GM21381 (cell line): ENCODE results near the gene JMJD7.

Experiments used
- ATAC-seq: cut with Tn5 transposase; IDR thresholded peaks from one replicate; pipeline ENCODE4 v1.9.1; 2021; ENCODE audit warnings: mild to moderate bottlenecking, moderate library complexity; ENCODE audit not compliant: unreplicated experiment

Gene JMJD7

GRCh38 chr15:41858756-41859155 is 30.9 kb downstream of the JMJD7 start:
- ATAC-seq = no peak

GRCh38 chr15:41860049-41860828 is 32.3 kb downstream of the JMJD7 start:
- ATAC-seq = no peak

- no peak for ATAC-seq
Observed at GRCh38 chr15:41861736-41862356, 34.0 kb downstream of the JMJD7 start.

DNA sequence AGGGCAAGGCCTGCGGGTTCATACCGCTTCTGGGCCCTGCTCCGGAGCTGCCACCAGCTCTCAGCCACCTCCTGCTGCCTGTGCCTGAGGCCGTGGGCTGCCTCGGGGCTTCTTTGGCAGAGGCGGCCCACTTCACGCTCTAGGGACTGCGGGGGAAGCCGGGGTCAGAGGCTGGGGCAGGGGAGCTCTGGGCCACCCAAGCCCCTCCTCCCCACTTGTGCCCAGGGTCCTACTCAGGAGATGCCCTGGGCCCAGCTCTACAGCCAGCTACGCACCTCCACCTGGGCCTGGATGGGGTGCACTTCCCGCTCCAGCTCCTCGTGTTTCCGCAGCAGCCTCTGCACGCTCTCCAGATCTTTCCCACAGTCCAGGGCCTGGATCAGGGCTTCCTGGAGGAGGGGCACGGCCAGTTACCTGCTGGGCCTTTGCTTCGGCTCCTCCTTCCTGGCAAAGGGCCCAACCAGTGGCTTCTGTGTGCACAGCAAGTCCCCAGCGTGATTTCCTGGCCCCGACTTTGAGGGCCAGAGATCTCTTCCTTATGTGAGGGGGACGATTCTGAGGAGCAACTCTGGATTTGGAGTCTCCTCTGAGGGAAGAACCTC is 34.7 kb downstream of the JMJD7 start:
- ATAC-seq = no peak

DNA sequence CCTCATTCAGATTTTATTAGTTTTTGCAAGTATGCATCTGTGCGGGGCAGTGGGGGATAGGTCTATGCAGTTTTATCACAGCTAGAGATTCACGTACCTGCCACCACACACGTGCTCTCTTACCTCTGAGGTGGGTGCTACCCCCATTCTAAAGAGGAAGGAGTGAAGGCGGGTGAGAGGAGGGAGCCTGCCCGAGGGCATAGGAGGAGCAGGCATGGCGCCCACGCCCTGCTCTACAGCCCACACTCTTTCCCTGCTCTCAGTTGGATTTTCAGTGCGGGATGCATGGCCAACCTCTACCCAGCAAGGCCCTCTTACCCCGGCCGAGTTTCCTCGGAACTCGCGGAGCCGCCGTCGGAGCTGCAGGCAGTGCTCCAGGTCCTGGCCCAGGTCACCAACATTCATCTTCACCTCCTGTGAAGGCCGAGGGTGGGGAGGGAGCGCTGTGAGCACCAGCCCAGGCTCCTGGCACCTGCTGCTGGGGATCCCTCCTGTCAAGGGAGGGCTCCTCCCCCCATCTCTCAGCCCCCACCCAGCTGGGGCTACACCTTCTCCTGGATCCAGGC is 37.7 kb downstream of the JMJD7 start:
- no peak for ATAC-seq

DNA sequence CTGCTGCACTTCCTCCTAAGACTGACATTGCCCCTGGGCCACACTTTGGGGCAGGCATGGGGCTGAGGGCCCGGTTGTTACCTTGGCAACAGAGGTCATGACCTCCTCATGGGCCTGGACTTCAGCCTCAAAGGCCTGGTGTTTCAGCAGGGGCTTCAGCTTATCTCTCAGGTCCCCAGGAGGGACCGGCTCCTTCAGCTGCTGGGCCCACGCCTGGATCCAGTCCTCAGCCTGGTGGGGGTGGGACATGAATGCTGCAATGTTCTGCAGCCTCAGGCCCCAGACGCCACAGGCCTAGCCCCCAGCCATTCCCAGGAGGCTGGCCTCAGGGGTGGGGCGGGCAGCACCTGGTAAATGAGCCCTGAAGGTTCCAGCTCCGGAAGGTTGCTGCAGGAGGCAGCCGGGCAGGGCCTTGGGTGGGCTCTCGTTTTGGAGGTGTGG is 38.4 kb downstream of the JMJD7 start:
- ATAC-seq = no peak

- ATAC-seq = no peak
Observed at GRCh38 chr15:41866872-41867579, 39.1 kb downstream of the JMJD7 start.

- ATAC-seq = no peak
Observed at GRCh38 chr15:41868321-41868720, 40.4 kb downstream of the JMJD7 start.

DNA sequence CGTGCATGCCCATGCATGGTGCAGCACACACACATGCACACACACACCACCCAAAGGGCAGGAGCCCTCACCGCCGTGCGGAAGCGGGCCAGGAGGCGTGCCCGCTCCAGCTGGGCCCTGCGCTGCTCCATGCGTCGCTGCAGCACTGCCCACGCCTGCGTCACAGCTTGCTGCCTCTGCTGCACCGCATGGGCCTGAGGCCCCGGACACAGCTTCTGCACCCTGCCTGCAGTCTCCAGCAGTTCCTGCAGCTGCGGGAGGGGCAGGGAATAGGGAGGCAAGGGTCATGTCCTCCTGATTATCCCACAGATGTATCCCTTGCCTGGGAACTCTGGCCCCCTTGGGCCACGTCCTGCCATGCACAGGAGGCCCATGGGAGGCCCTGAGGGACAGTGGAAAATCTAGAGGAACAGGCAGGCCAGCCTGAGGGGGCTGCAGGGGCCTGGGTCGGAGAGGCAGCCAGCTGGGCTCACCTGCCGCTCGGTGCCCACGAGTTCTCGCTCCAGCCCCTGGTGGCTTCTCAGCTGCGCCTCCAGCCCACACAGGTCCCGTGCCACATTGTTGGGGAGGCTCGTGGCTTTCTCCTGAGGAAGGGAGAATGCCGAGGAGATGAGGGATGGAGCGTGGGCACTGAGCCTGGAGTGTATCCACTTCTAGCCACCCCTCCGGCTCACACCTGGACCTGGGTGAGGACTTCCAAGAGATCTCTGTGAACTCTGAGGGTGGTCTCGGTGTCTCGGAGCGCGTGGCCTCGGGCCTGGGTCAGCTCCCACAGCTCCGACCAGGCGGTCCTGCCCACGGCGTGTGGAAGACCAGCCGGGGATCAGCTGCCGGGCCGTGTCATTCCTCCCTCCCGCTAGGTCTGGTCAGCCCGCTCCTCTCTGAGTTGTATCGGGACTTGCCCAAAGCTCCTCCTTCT is 42.1 kb downstream of the JMJD7 start:
- no peak for ATAC-seq

DNA sequence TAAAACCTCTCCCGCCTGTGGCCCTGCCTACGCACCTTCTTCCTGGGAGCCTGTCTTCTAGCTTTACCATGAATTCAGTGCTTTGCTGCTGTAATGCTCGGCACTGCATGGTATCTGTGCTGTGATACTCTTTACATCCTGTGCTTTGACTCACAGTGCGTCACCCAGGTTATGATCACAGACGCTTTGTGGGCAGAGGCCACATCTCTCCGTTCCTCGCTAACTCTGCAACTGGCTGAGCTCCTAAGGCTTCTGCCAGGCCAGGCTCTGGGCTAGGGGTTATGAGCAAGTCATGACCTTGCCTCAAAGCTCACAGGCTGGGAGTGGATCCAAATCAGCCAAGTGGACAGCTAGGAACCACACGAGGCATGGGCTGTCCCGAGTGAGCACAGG is 42.8 kb downstream of the JMJD7 start:
- ATAC-seq = no peak

GRCh38 chr15:41871175-41871905 is 43.4 kb downstream of the JMJD7 start:
- no peak for ATAC-seq

- ATAC-seq = no peak
Observed at GRCh38 chr15:41872166-41872747, 44.4 kb downstream of the JMJD7 start.

DNA sequence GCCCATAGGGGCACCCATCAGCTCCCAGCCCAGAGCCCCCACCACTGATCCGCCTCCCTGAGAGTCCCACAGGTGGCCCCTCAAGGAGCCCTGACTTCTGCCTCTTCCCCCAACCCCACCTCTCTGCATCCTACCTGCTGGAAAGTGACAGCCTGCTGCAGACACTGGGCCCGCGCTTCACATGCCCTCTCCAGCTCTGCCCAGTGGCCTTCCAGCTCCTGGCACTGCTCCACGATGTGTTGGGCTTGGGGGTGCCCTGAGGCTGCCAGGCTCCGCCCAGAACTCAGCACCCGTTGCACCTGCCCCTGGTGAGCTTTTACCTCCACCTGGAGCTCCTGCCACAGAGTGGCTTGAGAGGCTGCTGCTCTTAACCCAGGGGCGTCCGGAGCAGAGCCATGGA is 45.8 kb downstream of the JMJD7 start:
- no peak for ATAC-seq

GRCh38 chr15:41874736-41875135 is 46.8 kb downstream of the JMJD7 start:
- ATAC-seq = no peak

GRCh38 chr15:41876007-41876406 is 48.1 kb downstream of the JMJD7 start:
- ATAC-seq = no peak

DNA sequence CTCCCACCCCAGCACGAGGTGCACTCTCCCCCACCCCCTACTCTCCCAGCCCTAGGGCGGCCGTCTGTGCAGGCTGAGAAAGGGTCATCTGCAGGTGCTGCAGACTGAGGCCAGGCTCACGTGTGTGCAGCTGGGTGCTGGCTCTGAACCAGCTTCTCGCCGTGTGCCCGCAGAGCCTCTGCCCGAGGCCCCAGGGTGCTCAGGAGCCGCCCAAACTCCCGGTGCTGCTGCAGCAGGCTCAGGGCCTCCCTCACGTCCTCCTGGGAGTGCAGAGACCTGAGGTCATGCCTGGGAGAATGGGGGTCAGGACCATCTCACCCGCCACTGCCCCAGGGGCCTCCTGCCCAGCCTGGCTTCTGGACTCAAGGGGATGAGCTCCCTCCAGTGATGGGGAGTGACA is 48.8 kb downstream of the JMJD7 start:
- no peak for ATAC-seq

GRCh38 chr15:41877631-41878354 is 49.9 kb downstream of the JMJD7 start:
- no peak for ATAC-seq

DNA sequence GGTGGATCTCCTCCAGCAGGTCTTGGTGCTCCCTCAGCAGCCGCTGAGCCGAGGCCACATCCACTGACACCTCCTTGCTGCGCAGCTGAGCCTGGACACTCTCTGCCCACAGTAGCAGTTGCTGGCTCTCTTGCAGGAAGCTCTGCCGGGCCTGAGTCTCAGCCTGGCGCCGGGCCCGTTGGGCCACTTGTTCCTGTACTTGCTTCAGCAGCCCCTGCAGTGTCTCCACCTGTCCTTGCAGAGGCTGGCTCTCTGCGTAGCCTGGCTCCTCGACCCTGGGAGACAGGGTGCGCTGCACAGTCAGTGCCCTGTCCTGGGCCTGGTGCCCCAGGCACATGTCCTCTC is 50.4 kb downstream of the JMJD7 start:
- ATAC-seq = no peak
